Spleen (tissue), 11 donors: ENCODE results near the gene MIEN1. TPM values are rescaled to one million over a fixed set of nuclear protein-coding genes. Genes with fewer than 3 reads are reported as not detected.
A peak's percentile ranks its signal among the peaks of the same experiment; 100 is the strongest.

Experiments
- DNase-seq: peaks from one replicate; pipeline ENCODE4 v3.0.0-alpha.2; 2020
- H3K27ac ChIP-seq, 8 donors: fragments of 200-600 bp; sonication (generic) in 7 of 8; 1 replicate in 4 of 8; 2 replicates in 4 of 8; pipeline versions ENCODE4 v1.5.0 to v1.8.0; 2016 to 2021; ENCODE audit warnings: inconsistent platforms in 4 of 8, mild to moderate bottlenecking in 4 of 8, moderate library complexity in 1 of 8
- H3K27me3 ChIP-seq, 7 donors: fragments of 200-600 bp; sonication (generic) in 6 of 7; replicated peaks in 1 of 7; 1 replicate in 4 of 7; 2 replicates in 3 of 7; pipeline versions ENCODE4 v1.5.0 to v1.8.0; 2016 to 2021; ENCODE audit warnings: inconsistent platforms in 3 of 7, mild to moderate bottlenecking in 1 of 7
- H3K36me3 ChIP-seq, 6 donors: fragments of 200-600 bp; sonication (generic) in 5 of 6; 1 replicate in 4 of 6; 2 replicates in 2 of 6; pipeline versions ENCODE4 v1.5.0 to v1.8.0; 2016 to 2021; ENCODE audit warnings: inconsistent platforms in 2 of 6
- H3K4me1 ChIP-seq, 6 donors: fragments of 200-600 bp; sonication (generic) in 5 of 6; 1 replicate in 3 of 6; 2 replicates in 3 of 6; pipeline versions ENCODE4 v1.5.0 to v1.8.0; 2016 to 2021; ENCODE audit warnings: inconsistent platforms in 3 of 6
- H3K4me3 ChIP-seq, 8 donors: fragments of 200-600 bp; sonication (generic) in 7 of 8; 1 replicate in 4 of 8; 2 replicates in 4 of 8; pipeline versions ENCODE4 v1.5.0 to v1.8.0; 2016 to 2021; ENCODE audit warnings: inconsistent platforms in 4 of 8, mild to moderate bottlenecking in 4 of 8, moderate library complexity in 2 of 8
- H3K9me3 ChIP-seq, 8 donors: fragments of 200-600 bp; sonication (generic) in 7 of 8; 1 replicate in 4 of 8; 2 replicates in 4 of 8; pipeline versions ENCODE4 v1.5.0 to v1.8.0; 2016 to 2021; ENCODE audit warnings: inconsistent platforms in 4 of 8
- POLR2A ChIP-seq, 3 donors: fragments of 450-650 bp; IDR thresholded peaks; one replicate each; pipeline ENCODE4 v1.5.1; 2017; ENCODE audit warnings: antibody characterized with exemption in 3 of 3, mild to moderate bottlenecking in 1 of 3
- POLR2AphosphoS5 ChIP-seq, 3 donors: sonication (generic); formaldehyde crosslinking; IDR thresholded peaks; one replicate each; pipeline ENCODE4 v1.5.1; 2017; ENCODE audit warnings: antibody characterized with exemption in 3 of 3
- WGBS, 5 donors: extraction: QIAGEN DNeasy Blood & Tissue Kit in 3 of 5; methylation state at CpG; one replicate each; pipeline versions ENCODE4 v1.1.5 to v1.1.7; 2013 to 2018; 5-methylcytosine and 5-hydroxymethylcytosine counted together
- intact Hi-C: fragments of 100-400 bp; cut with DNase I; formaldehyde crosslinking; loops from one replicate; pipeline ENCODE4 v1.15.0; 2023; ENCODE audit warnings: low total_unique reads
- polyA plus RNA-seq, 3 donors: library from polyadenylated mRNA; stranded (reverse); fragments of 200-250 nt; gene quantifications; one replicate each; pipeline ENCODE4 v1.2.1, GENCODE V29; 2013
- total RNA-seq, 7 donors: library from RNA; depleted of rRNA in 3 of 7; stranded (reverse); fragments of >200 nt in 3 of 7; fragmentation: NEBNext Ultra II Directional in 4 of 7; extraction: Animal tissue kit (Norgen Biotek cat#: 25700) in 4 of 7; gene quantifications; one replicate each; pipeline versions ENCODE4 v1.1.0 to v1.2.1, GENCODE V29; 2016 to 2021
- TF ChIP-seq, protein P1 (sequence below), 11 experiments: fragments of 200-600 bp in 7 of 11; fragments of 450-650 bp in 4 of 11; sonication (generic) in 4 of 11; IDR thresholded peaks in 8 of 11; conservative IDR thresholded peaks in 3 of 11; 1 replicate in 7 of 11; 2 replicates in 4 of 11; pipeline versions ENCODE4 v1.4.0 to v1.8.0; 2016 to 2021; ENCODE audit warnings: antibody characterized with exemption in 11 of 11, inconsistent platforms in 4 of 11, mild to moderate bottlenecking in 1 of 11
- donor health status: healthy with polysubstance abuse.
- donor health status: DM: no; HTN: no; CAD: no; lungs with moderate emphysema.
- donor health status: DM: no; HTN: no; CAD: no.
- donor health status: Bipolar disorder and iron deficiency.
- donor health status: healthy.
- donor health status: DM: no; HTN: no; CAD: no.
- donor health status: DM: yes; HTN: yes; CAD: no.

Gene MIEN1
- total and polyA plus RNA-seq, 10 donors, result 28.0 to 85.2 (median 51.5) TPM

DNA sequence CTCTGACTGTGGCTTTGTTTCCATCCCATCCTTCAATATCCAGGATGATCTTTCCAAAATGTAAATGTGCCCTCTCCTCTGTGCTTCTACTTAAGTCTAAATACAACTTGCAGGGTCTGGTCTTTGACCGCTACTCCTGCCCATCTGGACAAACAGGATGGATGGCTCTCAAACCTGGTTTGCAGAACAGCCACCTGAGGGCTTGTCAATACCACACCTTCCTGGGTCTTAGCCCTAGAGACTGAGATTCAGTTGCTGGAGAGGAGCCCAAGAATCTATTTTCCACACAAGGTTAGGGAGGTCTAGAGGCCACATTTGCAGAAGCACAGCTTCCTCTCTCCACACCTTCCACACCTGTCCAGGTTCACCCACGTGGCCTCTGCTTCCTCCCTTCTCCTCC, 5.5 kb upstream of the MIEN1 start:
- H3K27ac ChIP-seq, result no peak overlapping the region
- 54 to 71% (median 64%) methylated on average over 2 of the region's 2 CpGs for WGBS, 5 donors
- intact Hi-C loops, result no loop called here

DNA sequence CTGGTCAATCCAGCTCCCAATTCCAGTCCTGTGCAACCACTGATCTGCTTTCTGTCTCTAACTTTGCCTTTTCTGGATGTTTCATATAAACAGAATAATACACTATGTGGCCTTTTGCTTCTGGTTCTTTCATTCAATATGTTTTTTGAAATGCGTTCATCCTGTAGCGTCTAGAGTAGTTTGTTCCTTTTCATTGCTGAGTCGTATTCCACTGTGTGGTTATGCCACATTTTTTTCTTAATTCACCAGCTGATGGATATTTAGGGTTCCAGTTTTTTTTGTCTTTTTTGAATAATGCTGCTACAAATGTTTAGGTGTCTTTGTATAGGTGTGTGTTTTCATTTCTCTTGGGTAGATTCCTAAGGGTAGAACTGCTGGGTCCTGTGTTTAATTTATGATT, 2.3 kb upstream of the MIEN1 start:
- no peak for TF ChIP-seq POLR2AphosphoS5 (IDR thresholded peaks at IDR 0.05)
- TF ChIP-seq, protein P1, sequence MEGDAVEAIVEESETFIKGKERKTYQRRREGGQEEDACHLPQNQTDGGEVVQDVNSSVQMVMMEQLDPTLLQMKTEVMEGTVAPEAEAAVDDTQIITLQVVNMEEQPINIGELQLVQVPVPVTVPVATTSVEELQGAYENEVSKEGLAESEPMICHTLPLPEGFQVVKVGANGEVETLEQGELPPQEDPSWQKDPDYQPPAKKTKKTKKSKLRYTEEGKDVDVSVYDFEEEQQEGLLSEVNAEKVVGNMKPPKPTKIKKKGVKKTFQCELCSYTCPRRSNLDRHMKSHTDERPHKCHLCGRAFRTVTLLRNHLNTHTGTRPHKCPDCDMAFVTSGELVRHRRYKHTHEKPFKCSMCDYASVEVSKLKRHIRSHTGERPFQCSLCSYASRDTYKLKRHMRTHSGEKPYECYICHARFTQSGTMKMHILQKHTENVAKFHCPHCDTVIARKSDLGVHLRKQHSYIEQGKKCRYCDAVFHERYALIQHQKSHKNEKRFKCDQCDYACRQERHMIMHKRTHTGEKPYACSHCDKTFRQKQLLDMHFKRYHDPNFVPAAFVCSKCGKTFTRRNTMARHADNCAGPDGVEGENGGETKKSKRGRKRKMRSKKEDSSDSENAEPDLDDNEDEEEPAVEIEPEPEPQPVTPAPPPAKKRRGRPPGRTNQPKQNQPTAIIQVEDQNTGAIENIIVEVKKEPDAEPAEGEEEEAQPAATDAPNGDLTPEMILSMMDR (IDR thresholded peaks at IDR 0.05 in 8 of 11, conservative IDR thresholded peaks at IDR 0.05 in 3 of 11), result no peak
- no peak for TF ChIP-seq POLR2A (IDR thresholded peaks at IDR 0.05)
- Histone ChIP-seq H3K4me1 (peaks cover 7 to 36% (median 21%) of the 10 kb centered on the region in 6 donors), H3K9me3 (no peaks in the 10 kb centered on the region), H3K27me3 (peaks cover under 1 to 21% (median 12%) of the 10 kb centered on the region in 7 donors), H3K4me3 (no peak overlapping the region), H3K27ac (no peak overlapping the region), H3K36me3 (peaks cover 0 to 20% (median 17%) of the 10 kb centered on the region in 6 donors)
- 95 to 98% (median 97%) methylated on average over 3 of the region's 3 CpGs for WGBS, 5 donors
- intact Hi-C loops, result no loop called here
- no peak for DNase-seq

More for the DNA sequence above, 5.5 kb upstream of the MIEN1 start:
- H3K36me3 ChIP-seq, result no peaks in the 10 kb centered on the region
- H3K4me1 ChIP-seq, result peaks cover 7 to 39% (median 32%) of the 10 kb centered on the region in 6 donors
- peaks cover 3 to 54% (median 41%) of the 10 kb centered on the region in 7 donors for H3K27me3 ChIP-seq
- H3K9me3 ChIP-seq, result no peaks in the 10 kb centered on the region
- TF ChIP-seq, protein P1 (IDR thresholded peaks at IDR 0.05 in 8 of 11, conservative IDR thresholded peaks at IDR 0.05 in 3 of 11), result no peak
- TF ChIP-seq POLR2AphosphoS5 (IDR thresholded peaks at IDR 0.05) (no peak), POLR2A (IDR thresholded peaks at IDR 0.05) (no peak)
- DNase-seq, result no peak
- no peak overlapping the region for H3K4me3 ChIP-seq

DNA sequence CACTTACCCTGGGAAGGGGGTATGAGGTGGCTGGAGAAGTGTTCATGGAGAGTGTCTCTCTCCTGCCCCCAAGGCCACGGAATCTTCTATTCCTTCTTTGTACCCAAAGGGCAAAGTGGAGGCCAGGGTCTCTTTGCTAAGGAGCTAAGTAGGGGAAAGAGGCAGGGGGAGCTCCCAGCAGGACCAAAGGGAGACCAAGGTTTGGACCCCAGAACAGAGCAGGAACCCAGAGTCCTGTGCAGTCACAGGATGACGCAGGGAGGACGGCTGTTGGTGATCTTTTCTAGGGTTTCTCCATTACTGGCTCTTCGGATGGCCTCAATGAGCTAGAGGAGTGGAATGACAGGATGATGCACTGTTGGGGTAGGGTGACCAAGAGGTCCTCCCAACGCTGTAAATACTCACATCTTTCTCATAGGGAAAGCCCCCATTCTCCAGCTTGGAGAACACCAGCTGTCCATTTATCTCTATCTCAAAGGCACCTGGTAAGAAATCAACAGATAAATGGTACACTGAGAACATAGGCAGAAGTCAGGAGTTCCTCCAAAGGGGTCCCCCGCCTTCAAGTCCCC, 966 bp downstream of the MIEN1 start:
- intact Hi-C loops, result no loop called here
- peak overlapping the region in 6 of 8 donors; percentile 91 to 99 (median 94) for H3K27ac ChIP-seq
- TF ChIP-seq POLR2AphosphoS5 (IDR thresholded peaks at IDR 0.05) (no peak), POLR2A (IDR thresholded peaks at IDR 0.05) (no peak)
- TF ChIP-seq, protein P1 (IDR thresholded peaks at IDR 0.05 in 8 of 11, conservative IDR thresholded peaks at IDR 0.05 in 3 of 11), result no peak
- H3K36me3 ChIP-seq, result peaks cover 0 to 49% (median 23%) of the 10 kb centered on the region in 6 donors
- DNase-seq, result no peak
- no peaks in the 10 kb centered on the region for H3K9me3 ChIP-seq
- H3K4me1 ChIP-seq, result peaks cover 7 to 34% (median 18%) of the 10 kb centered on the region in 6 donors
- WGBS, 5 donors, result 74 to 91% (median 77%) methylated on average over 6 of the region's 6 CpGs
- no peaks in the 10 kb centered on the region for H3K27me3 ChIP-seq
- H3K4me3 ChIP-seq, result peak overlapping the region in 7 of 8 donors; percentile 59 to 84 (median 69)

DNA sequence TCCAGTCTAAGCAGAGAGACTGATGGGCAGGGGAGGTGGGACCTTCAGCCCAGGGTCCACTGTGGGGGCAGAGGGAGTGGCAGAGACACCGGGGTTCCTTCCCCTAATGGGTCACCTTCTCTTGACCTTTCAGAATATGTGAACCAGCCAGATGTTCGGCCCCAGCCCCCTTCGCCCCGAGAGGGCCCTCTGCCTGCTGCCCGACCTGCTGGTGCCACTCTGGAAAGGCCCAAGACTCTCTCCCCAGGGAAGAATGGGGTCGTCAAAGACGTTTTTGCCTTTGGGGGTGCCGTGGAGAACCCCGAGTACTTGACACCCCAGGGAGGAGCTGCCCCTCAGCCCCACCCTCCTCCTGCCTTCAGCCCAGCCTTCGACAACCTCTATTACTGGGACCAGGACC, 2.8 kb downstream of the MIEN1 start:
- DNase-seq, result no peak
- WGBS, 5 donors, result 76 to 92% (median 88%) methylated on average over 9 to 10 of the region's 10 CpGs
- Histone ChIP-seq H3K27me3 (no peaks in the 10 kb centered on the region), H3K4me3 (no peak overlapping the region), H3K36me3 (peaks cover 0 to 49% (median 23%) of the 10 kb centered on the region in 6 donors), H3K4me1 (peaks cover 7 to 34% (median 18%) of the 10 kb centered on the region in 6 donors), H3K9me3 (no peaks in the 10 kb centered on the region), H3K27ac (no peak overlapping the region)
- intact Hi-C loops, result no loop called here
- no peak for TF ChIP-seq POLR2AphosphoS5 (IDR thresholded peaks at IDR 0.05)
- TF ChIP-seq, protein P1 (IDR thresholded peaks at IDR 0.05 in 8 of 11, conservative IDR thresholded peaks at IDR 0.05 in 3 of 11), result no peak
- no peak for TF ChIP-seq POLR2A (IDR thresholded peaks at IDR 0.05)
